Measurements from ENCODE around the gene LY6G6F. TPM values are rescaled to one million over a fixed set of nuclear protein-coding genes. Genes with fewer than 3 reads are reported as not detected.

Gene LY6G6F
- polyA plus RNA-seq, 3 donors, result 0.51 TPM; not detected in 2

DNA sequence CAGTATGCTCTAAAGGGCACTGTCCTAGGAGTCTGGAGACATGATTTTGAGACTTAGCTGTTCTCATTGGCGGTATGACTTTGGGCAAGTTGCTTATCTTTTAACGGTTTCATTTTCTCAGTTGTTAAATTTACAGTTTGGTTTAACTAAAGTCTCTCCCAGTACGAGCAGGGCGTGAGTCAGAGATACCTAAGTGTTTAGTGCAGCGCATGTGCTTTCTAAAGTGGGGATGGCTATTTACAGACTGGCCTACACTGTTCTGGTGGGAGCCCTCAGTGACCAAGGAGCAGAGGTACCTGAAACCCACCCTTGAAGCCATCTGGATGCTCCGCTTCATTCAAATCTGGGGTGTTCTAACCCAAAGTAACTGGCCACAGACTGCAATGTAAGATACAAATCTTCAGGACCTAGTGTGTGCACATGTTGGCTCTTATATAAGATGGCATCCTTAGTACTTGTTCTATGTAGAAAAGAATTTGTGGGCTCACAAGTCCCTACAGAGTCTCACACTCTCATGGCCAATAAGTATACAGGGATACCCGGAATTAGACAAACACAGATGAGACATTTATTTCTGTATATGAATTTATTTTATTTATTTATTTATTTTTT is 43.9 kb downstream of the LY6G6F start:
- H3K4me2 ChIP-seq (replicated peaks; ENCODE audit: extremely low read depth, low read length, poor library complexity, severe bottlenecking), result no peak overlapping the region
- no peak overlapping the region for H3K4me3 Mint-ChIP-seq
- H4K20me1 ChIP-seq (ENCODE audit: insufficient read depth, low read length), result no peaks in the 10 kb centered on the region
- TF ChIP-seq, protein P1, sequence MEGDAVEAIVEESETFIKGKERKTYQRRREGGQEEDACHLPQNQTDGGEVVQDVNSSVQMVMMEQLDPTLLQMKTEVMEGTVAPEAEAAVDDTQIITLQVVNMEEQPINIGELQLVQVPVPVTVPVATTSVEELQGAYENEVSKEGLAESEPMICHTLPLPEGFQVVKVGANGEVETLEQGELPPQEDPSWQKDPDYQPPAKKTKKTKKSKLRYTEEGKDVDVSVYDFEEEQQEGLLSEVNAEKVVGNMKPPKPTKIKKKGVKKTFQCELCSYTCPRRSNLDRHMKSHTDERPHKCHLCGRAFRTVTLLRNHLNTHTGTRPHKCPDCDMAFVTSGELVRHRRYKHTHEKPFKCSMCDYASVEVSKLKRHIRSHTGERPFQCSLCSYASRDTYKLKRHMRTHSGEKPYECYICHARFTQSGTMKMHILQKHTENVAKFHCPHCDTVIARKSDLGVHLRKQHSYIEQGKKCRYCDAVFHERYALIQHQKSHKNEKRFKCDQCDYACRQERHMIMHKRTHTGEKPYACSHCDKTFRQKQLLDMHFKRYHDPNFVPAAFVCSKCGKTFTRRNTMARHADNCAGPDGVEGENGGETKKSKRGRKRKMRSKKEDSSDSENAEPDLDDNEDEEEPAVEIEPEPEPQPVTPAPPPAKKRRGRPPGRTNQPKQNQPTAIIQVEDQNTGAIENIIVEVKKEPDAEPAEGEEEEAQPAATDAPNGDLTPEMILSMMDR (IDR thresholded peaks at IDR 0.05), result no peak
- no peaks in the 10 kb centered on the region for H3K4me1 Mint-ChIP-seq
- no peaks in the 10 kb centered on the region for H3K27me3 Mint-ChIP-seq (ENCODE audit: low read depth in 3 of 3)
- no peaks in the 10 kb centered on the region for H3K4me1 ChIP-seq (ENCODE audit: control insufficient read depth in 1 of 2, insufficient read depth in 2 of 2, low read length in 2 of 2)
- no peak overlapping the region for H2AFZ ChIP-seq (ENCODE audit: insufficient read depth, low read depth, low read length, poor library complexity, severe bottlenecking)
- H3K4me3 ChIP-seq (replicated peaks in 1 of 3; ENCODE audit: low read depth in 2 of 3, low read length in 3 of 3), result no peak overlapping the region
- intact Hi-C loops (cut with micrococcal nuclease), result no loop called here
- no peaks in the 10 kb centered on the region for H3K9me3 Mint-ChIP-seq
- no peaks in the 10 kb centered on the region for H3K9me3 ChIP-seq (replicated peaks in 1 of 2; ENCODE audit: control insufficient read depth in 1 of 2, insufficient read depth in 1 of 2, low read length in 2 of 2)
- no peaks in the 10 kb centered on the region for H3K27me3 ChIP-seq (ENCODE audit: control insufficient read depth in 2 of 2, insufficient read depth in 2 of 2, low read length in 2 of 2)
- DNase-seq, result no peak
- H3K27ac ChIP-seq (ENCODE audit: low read depth in 1 of 2, low read length in 2 of 2), result no peak overlapping the region
- peaks cover 2 to 15% of the 10 kb centered on the region in 2 donors for H3K36me3 ChIP-seq (replicated peaks in 1 of 2; ENCODE audit: control insufficient read depth in 1 of 2, insufficient read depth in 2 of 2, low read length in 2 of 2)
- H3K9ac ChIP-seq (ENCODE audit: insufficient read depth, low read length, poor library complexity, severe bottlenecking), result no peak overlapping the region
- H3K27ac Mint-ChIP-seq, result peak overlapping the region in 1 of 7 donors; percentile 25
- H3K36me3 Mint-ChIP-seq, result peaks cover 12 to 20% of the 10 kb centered on the region in 2 donors
- H3K79me2 ChIP-seq (ENCODE audit: insufficient read depth, low read length), result no peaks in the 10 kb centered on the region
- 98% methylated on average over 6 of the region's 7 CpGs for WGBS (ENCODE audit: insufficient coverage)

DNA sequence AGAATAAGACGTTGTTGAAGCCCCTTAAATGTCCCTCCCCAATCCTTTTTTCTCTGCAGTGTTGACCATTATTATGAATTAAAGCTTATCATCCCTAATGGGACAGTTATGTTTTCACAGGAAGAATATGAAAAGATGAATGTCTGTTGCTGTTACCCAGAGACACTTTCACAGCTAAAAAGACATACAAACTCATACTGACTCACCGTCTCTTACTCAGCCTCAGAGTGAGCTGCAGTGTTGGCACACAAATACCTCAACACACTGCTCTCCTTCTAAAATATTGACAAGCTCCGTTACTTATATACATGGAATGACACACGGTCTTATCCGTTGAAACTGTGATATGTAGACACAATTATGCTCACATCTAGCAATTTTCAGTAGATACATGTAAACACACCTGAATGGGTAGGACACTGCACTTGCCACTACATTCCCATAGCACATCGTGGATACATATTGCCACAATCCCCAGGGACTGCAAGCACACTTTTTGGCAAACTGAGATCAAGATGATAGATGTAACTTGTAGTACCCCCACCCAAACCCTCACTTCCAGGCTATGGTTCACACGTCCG is 46.2 kb downstream of the LY6G6F start:
- TF ChIP-seq, protein P1 (IDR thresholded peaks at IDR 0.05), result no peak
- H3K9me3 ChIP-seq (replicated peaks in 1 of 2; ENCODE audit: control insufficient read depth in 1 of 2, insufficient read depth in 1 of 2, low read length in 2 of 2), result no peaks in the 10 kb centered on the region
- Mint-ChIP-seq H3K27me3 (ENCODE audit: low read depth in 3 of 3) (no peaks in the 10 kb centered on the region), H3K9me3 (no peaks in the 10 kb centered on the region), H3K4me1 (no peaks in the 10 kb centered on the region), H3K36me3 (peaks cover 6 to 8% of the 10 kb centered on the region in 2 donors), H3K27ac (peak overlapping the region in 1 of 7 donors; percentile 31), H3K4me3 (no peak overlapping the region)
- no peak overlapping the region for H3K9ac ChIP-seq (ENCODE audit: insufficient read depth, low read length, poor library complexity, severe bottlenecking)
- H4K20me1 ChIP-seq (ENCODE audit: insufficient read depth, low read length), result no peaks in the 10 kb centered on the region
- no peaks in the 10 kb centered on the region for H3K4me1 ChIP-seq (ENCODE audit: control insufficient read depth in 1 of 2, insufficient read depth in 2 of 2, low read length in 2 of 2)
- no peak overlapping the region for H3K4me3 ChIP-seq (replicated peaks in 1 of 3; ENCODE audit: low read depth in 2 of 3, low read length in 3 of 3)
- 88% methylated on average over 4 of the region's 8 CpGs for WGBS (ENCODE audit: insufficient coverage)
- H3K36me3 ChIP-seq (replicated peaks in 1 of 2; ENCODE audit: control insufficient read depth in 1 of 2, insufficient read depth in 2 of 2, low read length in 2 of 2), result peaks cover 2 to 6% of the 10 kb centered on the region in 2 donors
- intact Hi-C loops (cut with micrococcal nuclease), result no loop called here
- H3K27ac ChIP-seq (ENCODE audit: low read depth in 1 of 2, low read length in 2 of 2), result no peak overlapping the region
- H2AFZ ChIP-seq (ENCODE audit: insufficient read depth, low read depth, low read length, poor library complexity, severe bottlenecking), result no peak overlapping the region
- H3K4me2 ChIP-seq (replicated peaks; ENCODE audit: extremely low read depth, low read length, poor library complexity, severe bottlenecking), result no peak overlapping the region
- no peaks in the 10 kb centered on the region for H3K27me3 ChIP-seq (ENCODE audit: control insufficient read depth in 2 of 2, insufficient read depth in 2 of 2, low read length in 2 of 2)
- no peaks in the 10 kb centered on the region for H3K79me2 ChIP-seq (ENCODE audit: insufficient read depth, low read length)
- no peak for DNase-seq
